ENCODE measurements around the gene BSN.

BSN gene

DNA sequence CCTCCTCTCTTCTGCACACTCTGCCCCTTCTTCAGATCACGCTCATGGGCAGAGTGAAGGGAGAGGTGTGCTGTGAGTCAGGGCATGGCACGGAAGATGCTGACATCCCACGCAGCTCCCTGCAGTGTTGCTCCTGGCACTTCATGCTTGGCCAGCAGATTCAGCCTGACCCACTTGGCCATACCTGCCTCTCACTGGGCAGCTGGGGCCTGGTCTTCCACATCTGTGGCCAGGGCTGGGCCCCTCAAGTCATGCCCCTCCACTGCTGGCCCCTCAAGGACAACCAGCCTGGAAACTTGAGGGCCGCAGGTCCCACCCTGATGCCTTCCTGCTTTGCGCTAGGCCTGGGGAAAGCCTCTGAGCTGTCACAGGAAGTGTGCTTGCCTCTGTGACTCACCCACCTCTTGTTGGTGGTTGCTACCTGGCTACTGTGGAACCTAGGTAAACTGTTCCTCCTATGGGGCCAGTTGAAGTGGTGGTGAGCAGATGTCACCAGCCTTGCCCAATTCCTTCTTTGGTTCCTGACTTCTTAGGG is 48.7 kb downstream of the BSN start:
- DNase-seq = peak; percentile 27

DNA sequence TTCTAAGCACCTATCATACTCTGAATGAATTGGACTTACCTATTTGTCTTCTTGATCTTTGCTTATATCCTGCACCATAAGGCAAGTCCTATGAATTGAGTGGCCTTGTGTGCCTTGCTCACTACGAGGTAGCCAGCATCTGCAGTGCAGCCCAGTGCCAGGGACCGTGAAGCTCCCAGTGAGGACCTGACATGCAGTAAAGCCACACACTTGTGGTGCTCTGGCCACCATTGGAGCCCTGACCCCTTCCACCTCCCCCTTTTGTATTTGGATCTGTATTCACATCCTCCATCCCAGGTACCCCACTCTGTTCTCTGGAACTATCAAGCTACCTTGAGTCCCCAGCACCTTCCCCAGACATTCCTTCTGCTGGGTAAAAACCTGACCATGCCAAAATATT is 52.1 kb downstream of the BSN start:
- no peak for DNase-seq

DNA sequence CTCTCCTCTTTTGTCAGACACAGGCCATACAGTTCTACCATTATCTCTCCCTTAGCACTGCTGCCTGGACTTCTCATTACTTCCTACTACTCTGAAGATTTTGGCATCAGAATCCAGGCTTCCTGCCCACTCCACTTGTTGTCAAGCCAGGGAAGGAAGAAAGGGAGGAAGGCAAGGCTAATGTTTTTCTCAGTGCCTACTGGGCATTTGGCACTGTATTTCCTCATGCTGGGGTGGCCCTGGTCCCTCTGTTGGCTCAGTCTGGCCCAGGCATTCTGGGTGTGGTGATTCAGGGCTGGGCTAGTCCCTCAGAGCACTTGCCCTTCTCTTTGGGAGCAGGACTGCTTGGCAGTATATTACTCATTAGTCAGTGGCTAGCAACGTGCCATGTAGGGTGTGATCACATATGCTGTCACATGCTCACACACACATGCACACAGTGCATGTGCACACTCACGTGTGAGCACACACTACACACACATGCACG is 52.9 kb downstream of the BSN start:
- DNase-seq = peak; percentile 56

DNA sequence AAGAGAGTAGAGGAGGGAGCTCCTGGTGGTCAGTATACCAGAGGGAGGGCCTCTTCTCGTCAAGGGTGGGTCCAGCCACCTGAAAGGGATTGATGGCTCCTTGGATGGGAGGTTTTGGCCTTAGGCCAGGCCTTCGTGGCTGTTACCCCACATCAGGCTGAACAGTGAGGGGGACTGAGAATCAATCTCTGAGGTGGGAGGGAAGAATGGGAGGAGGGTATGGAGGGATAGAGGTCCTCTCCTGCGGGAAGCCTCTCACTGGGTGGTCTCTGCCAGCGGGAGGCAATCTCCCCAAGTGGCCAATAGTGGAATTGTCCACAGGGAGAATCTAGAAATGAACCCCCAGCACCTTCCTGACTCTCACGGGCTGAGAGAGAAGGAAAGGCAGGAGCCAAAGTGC is 53.5 kb downstream of the BSN start:
- DNase-seq = no peak

DNA sequence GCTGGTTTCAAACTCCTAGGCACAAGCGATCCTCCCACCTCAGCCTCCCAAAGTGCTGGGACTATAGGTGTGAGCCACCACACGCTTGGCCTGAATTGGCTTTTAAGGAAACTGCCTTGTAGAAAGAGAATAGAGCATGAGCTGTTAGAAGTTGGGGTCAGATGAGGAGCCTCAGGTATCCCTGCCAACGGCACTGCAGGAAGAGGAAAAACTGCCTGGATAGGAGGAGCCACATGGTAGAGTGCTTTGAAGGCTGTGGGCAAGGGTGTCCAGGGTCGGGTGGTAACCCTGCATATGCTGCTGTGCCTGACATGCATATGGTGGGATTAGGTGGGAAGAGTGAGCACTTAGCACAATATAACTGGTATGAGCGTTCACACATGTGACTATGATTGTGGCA is 55.0 kb downstream of the BSN start:
- DNase-seq = no peak

DNA sequence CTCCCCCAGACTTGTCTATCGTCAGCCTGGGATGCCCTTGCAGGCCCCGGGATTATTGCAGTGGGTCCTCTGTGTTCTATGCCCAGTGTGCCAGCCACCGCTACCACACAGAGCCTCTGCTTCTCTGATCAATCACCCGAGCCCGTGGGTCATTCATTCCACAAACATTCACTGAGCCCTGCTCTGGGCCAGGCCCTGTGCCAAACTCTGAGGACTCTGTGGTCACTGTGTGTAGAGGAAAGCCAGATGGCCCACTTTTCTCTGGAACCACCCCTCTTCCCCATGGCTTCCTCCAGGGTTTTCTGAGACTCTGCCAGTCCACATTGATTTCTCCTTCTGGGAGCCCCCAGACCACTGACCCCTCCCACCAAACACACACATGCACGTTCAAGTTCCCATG is 55.5 kb downstream of the BSN start:
- DNase-seq = no peak

DNA sequence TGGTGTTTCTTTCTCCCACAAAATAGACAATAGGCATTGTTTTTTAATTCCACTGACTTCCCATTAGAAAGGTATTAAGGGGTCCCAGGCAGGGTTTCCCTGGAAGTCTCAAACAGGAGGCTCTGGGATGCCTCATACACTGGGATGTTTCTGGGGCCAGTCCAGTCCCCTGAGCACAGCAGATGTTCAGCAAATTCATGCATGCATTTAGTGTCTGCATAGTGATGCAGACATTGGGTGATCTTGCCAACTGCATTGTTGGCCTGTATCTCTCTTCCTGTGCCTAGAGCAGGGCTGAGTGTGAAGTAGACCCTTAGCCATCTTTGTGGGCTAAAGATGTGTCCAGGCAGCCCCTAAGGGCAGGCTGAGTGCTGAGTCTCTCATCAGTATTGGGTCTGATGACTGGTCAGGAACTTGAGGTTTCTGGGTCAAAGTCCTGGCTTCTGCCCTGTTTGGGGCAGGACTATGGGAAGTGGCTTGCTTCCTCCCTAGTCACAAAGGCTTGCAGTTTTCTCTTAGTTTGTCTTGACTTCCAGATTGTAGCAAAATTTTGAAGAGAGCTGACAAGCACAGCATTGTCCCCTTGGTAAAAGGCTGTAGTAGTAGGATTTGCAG is 56.5 kb downstream of the BSN start:
- DNase-seq = no peak

DNA sequence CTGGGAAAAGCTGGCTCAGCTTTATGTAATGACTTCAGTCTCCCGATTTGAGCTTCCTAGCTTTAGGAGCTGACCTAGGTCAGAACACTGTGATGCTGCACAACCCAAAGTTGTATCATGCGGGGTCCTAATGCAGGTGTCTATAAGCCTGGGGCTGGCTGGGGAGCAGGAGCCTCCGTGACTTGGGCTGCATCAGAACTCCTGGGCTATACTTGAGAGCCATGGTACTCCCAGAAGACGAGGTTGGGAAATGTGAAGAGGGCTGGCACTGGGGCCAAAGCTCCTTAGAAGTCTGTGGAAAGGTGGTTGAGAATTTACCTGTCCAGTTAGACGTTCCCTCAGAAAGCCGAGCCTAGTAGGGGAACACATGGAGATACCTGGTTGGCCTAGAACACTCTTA is 57.0 kb downstream of the BSN start:
- no peak for DNase-seq

DNA sequence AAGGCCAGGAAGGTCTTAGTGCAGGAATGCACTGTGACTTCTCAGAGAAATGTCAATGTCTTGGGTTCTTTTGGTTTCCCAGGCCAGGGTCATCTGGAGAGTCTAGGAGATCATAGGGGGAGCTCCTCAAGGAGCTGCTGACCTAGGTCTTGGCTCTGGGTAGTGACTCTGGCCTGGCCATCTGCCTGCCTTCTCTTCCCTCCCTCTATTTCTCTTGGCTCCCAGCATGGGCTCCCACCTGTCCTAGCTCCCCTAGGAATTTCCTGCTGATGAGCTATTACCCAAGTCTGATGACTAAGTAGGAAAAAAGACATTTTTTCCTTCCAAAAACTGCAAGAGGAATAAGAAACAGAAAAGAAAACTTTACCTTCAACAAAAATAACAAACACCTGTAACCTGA is 57.4 kb downstream of the BSN start:
- DNase-seq = peak; percentile 35

DNA sequence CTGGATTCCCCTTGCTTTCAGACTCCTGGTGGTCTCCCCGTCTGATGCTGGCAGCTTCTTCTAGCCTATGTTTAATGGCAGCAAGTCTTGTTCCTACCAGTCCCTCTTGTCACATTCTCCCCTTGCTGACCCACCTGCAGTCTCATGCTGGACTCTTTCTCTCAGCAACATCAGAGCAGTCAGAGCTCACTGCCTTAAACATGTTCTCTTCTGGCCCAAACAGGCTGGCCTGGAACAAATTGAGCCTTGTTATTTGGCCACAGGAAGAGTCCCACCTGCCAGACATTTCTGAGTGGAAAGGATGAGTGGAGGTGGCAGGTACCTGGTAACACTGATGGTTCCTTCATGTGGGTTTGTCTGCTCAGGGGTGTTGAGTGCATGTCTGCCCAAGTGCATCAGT is 60.7 kb downstream of the BSN start:
- DNase-seq = no peak

DNA sequence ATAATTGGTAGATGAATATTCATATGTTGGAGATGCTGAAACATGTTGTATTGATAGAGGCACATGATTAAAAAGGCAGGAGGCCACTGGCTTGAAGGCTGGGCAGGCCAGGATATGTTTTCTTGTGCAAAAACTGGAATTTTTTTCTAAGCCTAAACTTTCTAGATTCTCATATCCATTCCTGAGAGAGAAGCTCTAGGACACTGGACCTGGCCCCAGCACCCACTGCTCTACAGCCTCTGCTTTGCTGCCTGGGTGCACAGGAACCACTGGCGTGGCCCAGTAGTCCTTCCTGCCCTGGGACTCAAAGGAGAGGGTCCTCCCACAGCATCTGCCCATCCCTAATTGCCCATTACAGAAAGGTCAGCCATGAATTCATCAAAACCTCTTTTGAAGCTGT is 61.8 kb downstream of the BSN start:
- no peak for DNase-seq

DNA sequence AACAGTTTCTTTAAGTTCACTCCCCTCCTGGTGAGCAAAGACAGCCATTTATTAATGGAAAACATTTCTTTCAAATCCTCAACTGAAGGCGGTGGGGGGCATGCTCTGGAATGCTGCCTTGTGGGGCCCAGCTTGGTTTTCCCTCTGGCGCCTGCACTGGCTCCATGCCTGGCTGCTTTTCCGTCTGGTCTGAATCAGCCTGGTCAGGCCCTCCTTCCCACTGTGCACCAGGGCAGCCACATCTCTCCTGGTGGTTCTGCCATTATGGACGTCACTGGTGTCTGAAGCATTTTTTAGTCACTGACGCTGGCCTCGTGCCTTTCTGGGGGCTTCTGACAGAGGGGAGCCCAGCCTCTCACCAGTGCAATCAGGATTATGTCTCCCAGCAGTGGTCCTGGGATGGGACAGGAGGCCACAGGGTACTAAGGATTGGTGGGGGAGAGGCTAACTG is 62.2 kb downstream of the BSN start:
- no peak for DNase-seq

DNA sequence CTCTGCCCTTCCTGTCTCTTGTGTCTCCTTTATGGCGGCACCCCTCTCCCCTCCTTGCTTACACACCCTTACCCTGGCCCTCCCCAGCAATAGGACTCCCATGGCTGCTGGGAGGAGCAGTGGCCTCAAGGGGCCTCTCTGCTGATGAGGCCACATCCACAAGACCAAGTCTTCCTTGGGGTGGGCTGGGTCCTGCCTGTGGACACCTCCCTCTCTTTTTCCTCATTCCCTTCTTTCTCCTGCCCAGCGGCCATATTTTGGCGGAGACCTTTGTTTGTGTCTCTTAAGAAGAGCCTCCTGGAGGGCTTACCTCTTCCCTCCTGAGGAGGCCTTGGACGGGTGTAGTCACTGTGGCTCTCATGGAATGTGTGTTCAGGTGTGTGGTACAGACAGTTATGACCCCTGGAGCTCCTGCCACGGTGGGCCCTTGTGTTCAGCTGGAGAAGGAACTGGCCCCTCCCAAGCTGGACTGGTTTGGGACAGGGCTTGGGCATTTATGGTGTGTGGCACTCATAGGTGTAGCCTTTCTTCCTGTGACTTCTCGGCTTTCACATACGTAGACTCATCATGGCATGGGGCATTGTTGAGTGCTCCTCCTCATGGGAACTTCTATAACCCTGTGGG is 63.2 kb downstream of the BSN start:
- DNase-seq = no peak

DNA sequence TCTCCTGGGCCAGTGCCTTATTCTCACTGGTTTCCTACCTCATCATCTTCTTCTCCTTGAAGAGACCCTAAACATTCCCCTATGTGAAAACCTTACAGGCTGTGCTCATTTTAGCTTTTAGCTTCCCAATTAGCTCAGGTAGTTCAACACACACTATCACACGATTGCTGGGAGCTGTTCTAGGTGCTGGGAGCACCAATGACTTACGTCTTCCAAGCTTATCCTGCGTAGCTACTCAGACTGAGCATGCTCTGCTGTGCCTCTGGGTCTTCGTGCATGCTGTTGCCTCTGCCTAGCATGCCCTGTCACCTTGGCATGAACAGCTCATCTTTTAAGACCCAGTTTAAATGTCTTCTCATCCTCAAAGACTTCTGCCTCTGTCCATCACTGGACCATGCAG is 64.1 kb downstream of the BSN start:
- DNase-seq = no peak

DNA sequence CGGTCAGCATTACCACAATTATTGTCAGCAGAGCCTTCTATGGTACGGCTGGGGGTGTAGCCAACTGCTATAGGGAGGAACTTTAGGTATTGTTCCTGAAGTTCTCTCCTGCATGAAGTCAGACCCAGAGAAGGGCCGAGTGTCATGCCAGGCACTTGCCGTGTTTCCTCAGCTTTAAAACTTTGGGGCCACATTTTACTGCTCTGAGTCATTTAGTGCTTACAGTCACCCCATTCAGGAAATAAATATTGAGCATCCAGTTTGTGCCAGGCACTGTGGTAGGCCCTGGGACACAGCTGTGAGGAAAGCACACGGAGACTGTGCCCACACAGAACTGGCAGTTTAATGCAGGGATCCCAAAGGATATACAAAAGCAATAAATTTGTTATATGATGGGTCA is 65.4 kb downstream of the BSN start:
- DNase-seq = no peak

DNA sequence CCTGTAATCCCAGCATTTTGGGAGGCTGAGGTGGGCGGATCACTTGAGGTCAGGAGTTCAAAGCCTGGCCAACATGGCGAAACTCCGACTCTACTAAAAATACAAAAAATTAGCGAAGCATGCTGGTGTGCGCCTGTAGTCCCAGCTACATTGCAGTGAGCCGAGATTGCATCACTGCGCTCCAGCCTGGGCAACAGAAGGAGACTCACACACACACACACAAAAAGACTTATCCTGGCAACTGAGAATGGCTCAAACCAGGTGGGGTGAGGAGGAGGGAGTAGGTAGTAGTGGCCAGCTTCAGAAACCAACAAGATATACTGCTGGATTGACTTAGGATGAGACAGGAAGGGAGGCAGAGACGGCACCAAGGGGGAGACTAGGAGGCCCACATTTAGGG is 66.5 kb downstream of the BSN start:
- no peak for DNase-seq

DNA sequence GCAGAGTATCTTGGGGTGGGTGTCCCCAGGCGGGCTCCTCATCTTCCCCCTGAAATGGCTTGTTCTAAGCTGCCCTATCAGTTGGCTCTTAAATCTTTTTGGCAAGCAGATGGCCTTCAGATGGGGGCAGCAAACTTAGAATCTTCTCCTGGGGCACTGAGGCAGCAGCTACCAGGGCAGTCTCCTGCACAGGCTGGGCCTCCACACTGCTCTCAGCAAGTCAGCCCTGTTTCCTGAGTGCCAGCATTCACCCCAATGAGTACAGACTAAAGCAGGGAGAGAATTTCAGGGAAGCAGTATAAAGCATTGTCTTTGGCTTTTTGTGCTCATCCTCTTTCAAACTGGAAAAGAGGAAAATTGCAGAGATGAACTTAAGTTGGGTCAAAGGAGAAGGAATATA is 68.8 kb downstream of the BSN start:
- no peak for DNase-seq

DNA sequence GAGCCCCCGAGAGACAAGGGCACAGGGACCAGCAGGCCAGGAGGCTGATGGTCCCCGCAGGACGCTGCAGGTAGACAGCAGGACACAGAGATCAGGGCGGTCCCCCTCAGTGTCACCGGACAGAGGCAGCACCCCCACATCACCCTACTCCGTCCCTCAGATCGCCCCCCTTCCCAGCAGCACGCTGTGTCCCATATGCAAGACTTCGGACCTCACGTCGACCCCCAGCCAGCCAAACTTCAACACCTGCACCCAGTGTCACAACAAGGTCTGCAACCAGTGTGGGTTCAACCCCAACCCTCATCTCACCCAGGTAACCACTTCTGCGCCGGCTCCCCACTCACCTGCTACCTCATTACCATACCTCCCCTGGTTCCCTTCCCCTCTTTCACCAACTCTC is 70.8 kb downstream of the BSN start:
- DNase-seq = no peak

DNA sequence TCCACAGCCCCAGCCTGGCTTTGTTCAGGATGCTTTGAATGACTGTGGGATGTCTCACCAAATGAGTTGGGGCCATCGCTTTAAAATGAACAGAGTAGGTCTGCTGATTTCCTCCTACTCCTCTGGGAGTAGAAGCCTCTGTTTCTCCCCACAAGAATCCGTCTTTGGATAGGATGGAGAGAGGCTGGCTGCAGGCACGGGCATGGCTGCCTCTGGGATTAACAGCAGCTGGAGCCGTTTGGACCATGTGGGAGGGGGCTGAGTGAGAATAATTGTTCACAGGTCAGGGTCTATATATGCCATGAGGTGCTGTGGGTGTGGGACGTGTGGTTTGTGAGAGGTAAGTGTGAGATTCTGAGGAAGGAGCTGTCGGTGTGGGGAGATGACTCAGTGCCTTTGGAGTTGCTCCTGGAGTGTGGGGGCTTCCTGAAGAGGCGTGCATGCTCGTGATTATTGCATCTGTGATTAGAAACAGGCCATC is 71.9 kb downstream of the BSN start:
- peak; percentile 28 for DNase-seq

DNA sequence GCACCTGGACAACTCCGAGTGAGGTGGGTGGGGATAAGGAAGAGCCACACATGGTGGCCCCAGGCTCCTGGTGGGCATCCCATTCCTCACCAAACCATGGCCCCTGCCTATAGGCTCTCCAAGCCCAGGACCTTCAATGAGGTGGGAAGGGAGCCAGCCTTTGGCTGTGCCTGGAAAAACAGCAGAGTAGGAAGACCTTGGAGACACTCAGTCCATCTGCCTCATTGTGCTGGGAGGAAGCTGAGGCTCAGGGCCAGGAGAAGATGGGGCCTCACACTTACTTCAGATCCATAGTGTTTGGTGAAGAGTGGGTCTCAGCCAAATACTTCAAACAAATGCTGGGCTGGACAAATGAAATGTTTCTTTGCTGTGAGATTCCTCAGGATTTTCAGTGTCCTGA is 72.5 kb downstream of the BSN start:
- DNase-seq = no peak

DNA sequence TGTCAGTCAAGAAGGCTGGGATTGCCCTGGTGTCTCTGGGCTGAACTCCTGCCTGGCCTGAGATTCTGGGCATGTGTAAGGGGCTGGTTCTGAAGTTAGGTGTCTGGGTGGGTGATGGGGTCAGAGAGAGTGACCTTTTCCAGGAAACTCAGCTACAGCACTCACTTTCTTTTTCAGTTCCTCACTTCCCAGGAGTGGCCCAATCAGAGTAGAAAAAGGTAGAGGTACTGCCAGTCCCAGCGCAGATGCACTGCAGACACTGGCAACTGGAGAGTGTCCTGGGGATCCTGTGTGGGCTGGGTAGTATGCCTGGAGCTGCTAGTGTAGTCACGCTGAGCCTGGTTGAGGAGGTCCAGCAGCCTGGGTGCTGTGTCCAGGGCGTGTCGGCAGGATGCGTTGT is 73.4 kb downstream of the BSN start:
- no peak for DNase-seq

DNA sequence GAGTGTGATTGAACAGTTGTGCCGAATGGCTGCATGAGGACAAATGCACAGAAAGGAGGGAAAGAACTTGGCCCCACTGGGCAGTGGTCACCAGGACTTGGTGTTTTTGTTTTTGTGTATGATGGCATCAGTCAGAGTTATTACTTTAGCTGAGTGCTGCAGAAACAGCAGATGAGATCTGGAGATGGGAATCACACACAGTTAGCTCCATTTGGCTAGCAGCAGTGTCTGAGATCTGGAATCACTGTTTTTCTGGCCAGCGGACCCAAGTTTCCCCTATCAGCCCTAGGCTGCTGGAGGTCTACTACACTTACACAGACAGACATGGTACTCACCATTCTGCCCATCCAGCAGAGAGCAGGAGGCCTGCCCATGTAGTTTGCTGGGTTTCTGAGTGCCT is 74.0 kb downstream of the BSN start:
- DNase-seq = no peak

DNA sequence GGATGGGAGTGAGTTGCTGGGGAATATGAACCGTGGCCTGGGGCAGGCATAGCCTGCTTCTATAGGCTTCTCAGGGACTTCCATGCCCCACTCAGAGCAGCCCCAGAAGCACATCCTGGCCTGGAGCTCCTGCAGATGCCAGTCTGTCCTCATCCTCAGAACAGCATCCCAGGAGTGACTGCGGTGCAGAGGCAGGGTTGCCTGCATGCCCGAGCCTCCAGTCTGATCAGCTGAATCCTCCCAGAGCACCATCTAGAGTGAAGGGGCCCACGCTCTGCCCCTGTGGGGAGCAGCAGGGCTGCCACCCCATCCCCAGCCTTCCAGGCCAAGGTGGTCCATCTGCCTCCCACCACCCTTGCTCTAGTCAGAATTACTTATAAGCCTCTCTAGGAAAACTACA is 75.2 kb downstream of the BSN start:
- no peak for DNase-seq

DNA sequence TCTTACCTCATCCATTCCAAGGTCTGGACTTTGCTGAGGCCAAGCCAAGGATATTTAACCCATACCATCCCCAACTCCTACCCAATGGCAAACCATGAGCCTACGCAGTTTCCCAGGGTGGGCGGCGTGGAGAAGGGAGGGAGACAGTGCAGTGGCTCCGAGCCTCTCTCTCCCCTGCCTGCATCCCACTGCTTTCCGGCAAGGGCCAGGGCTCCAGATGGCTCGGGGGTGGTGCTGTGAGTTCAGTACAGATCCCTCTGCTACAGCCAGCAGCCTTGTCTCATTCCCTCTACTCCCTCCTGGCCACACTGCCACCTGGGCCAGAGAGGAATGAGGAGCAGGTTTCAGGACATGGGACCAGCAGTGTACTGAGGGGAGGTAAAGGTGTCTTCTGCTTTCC is 75.6 kb downstream of the BSN start:
- no peak for DNase-seq

DNA sequence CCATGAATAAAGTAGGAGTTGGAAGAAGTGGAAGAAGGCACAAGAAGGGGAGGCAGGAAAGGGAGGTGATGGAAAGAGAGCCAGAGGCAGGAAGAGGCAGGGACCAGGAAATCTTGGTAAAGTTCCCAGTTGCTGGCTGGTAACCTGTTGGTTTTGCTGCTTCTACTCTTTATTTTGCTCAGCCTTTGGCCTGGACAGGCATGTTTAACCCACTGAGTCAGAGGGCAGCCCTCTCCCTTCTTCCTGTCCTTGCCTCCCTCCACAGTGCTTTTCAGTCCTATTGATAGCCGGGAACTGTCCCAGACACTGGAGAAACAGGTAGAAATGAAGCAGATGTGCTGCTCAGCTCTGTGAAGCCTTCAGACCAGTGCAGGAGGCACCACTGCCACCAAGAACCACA is 76.5 kb downstream of the BSN start:
- peak; percentile 40 for DNase-seq

Data from NCI-H226 (cell line).